K562 treated with DMSO at 1 percent for 4 hours (cell line): ENCODE results near the gene LAMA3. TPM values are rescaled to one million over a fixed set of nuclear protein-coding genes. Genes with fewer than 3 reads are reported as not detected.

Experiments used
- total RNA-seq: library from RNA; unstranded; fragments of 300-600 nt; gene quantifications from 2 replicates; pipeline ENCODE4 v1.2.3, GENCODE V29; 2022; ENCODE audit not compliant: insufficient read depth

LAMA3 gene
- total RNA-seq: not detected in 2 replicates

GRCh38 chr18:23689031-23689615 lies at the start of gene LAMA3:
Gene LAMA3 (plus strand): TSS chr18:23689453. CDS start chr18:23689684, 231 bp downstream.

GRCh38 chr18:23662309-23663263 lies 26.7 kb upstream of the LAMA3 start, which contains the start of gene ANKRD29:
Gene ANKRD29 (minus strand): TSS chr18:23662911. CDS start chr18:23662730, 181 bp downstream.

Other genes with a start within 250 kb of the LAMA3 start
- 51.7 and 53.0 TPM in 2 replicates for gene RIOK3, start 236.2 kb upstream of the LAMA3 start, total RNA-seq
- gene RMC1, start 185.9 kb upstream of the LAMA3 start, total RNA-seq: 32.8 and 55.2 TPM in 2 replicates
- gene NPC1, start 102.9 kb upstream of the LAMA3 start, total RNA-seq: 33.3 and 61.3 TPM in 2 replicates
- gene ANKRD29, start 26.5 kb upstream of the LAMA3 start, total RNA-seq: not detected in 2 replicates